Colonic mucosa (tissue), 4 donors: ENCODE measurements around the gene DNAJC19. TPM values are rescaled to one million over a fixed set of nuclear protein-coding genes. Genes with fewer than 3 reads are reported as not detected.

Experiments used
- DNase-seq: peaks from one replicate; pipeline ENCODE4 v3.0.0-alpha.2; 2020
- H3K27ac ChIP-seq: fragments of 200-600 bp; one replicate; pipeline ENCODE4 v1.8.0; 2021
- H3K27me3 ChIP-seq: fragments of 200-600 bp; one replicate; pipeline ENCODE4 v1.8.0; 2021
- H3K36me3 ChIP-seq: fragments of 200-600 bp; one replicate; pipeline ENCODE4 v1.8.0; 2021
- H3K4me1 ChIP-seq: fragments of 200-600 bp; one replicate; pipeline ENCODE4 v1.8.0; 2021; ENCODE audit warnings: mild to moderate bottlenecking
- H3K4me3 ChIP-seq: fragments of 200-600 bp; one replicate; pipeline ENCODE4 v1.8.0; 2021
- H3K9ac ChIP-seq, 2 donors: one replicate each; pipeline ENCODE4 v1.7.0; 2013; ENCODE audit warnings: control low read depth in 2 of 2, low read depth in 2 of 2, low read length in 2 of 2
- H3K9me3 ChIP-seq: fragments of 200-600 bp; one replicate; pipeline ENCODE4 v1.8.0; 2021
- intact Hi-C: fragments of 100-400 bp; cut with DNase I; formaldehyde crosslinking; loops from one replicate; pipeline ENCODE4 v1.14.1; 2022
- total RNA-seq, 2 donors: library from RNA; stranded (reverse); fragmentation: NEBNext Ultra II Directional in 1 of 2; extraction: Animal tissue kit (Norgen Biotek cat#: 25700) in 1 of 2; gene quantifications; one replicate each; pipeline ENCODE4 v1.2.1, GENCODE V29; 2021
- TF ChIP-seq, protein P1 (sequence below): fragments of 200-600 bp; IDR thresholded peaks from one replicate; pipeline ENCODE4 v1.8.0; 2022; ENCODE audit warnings: antibody characterized with exemption, mild to moderate bottlenecking
- donor health status: healthy.
- donor health status: DM: no; HTN: no; CAD: no.
- donor health status: DM: no; HTN: no; CAD: no.

Gene DNAJC19
- total RNA-seq, 2 donors from 2014 or later: 38.0 to 46.7 TPM

DNA sequence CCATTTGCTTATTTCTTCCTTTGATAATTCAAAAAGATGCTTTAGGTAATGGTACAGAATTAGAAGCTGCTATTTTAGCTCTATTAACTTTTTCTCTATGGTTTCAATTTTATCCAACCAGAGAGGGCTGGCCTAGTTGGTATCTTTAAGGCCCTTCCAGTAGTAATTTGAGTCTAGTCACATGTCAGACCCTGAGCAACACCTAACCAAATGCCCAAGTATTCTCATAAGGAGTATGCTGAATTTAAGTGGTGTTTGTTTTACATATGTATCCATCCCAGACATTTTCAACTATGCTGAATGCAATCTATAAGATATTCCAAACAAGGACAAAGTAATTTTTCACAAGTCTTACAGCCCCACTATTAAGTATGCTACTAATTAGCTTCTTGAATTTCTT lies 9.6 kb downstream of the DNAJC19 start:
- H3K36me3 ChIP-seq: no peaks in the 10 kb centered on the region
- no peak overlapping the region for H3K9ac ChIP-seq
- no peak overlapping the region for H3K4me3 ChIP-seq
- DNase-seq: no peak
- intact Hi-C loops: no loop called here
- H3K27ac ChIP-seq: no peak overlapping the region
- H3K27me3 ChIP-seq: no peaks in the 10 kb centered on the region
- H3K4me1 ChIP-seq: no peaks in the 10 kb centered on the region
- TF ChIP-seq, protein P1, sequence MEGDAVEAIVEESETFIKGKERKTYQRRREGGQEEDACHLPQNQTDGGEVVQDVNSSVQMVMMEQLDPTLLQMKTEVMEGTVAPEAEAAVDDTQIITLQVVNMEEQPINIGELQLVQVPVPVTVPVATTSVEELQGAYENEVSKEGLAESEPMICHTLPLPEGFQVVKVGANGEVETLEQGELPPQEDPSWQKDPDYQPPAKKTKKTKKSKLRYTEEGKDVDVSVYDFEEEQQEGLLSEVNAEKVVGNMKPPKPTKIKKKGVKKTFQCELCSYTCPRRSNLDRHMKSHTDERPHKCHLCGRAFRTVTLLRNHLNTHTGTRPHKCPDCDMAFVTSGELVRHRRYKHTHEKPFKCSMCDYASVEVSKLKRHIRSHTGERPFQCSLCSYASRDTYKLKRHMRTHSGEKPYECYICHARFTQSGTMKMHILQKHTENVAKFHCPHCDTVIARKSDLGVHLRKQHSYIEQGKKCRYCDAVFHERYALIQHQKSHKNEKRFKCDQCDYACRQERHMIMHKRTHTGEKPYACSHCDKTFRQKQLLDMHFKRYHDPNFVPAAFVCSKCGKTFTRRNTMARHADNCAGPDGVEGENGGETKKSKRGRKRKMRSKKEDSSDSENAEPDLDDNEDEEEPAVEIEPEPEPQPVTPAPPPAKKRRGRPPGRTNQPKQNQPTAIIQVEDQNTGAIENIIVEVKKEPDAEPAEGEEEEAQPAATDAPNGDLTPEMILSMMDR: no peak
- H3K9me3 ChIP-seq: no peaks in the 10 kb centered on the region

DNA sequence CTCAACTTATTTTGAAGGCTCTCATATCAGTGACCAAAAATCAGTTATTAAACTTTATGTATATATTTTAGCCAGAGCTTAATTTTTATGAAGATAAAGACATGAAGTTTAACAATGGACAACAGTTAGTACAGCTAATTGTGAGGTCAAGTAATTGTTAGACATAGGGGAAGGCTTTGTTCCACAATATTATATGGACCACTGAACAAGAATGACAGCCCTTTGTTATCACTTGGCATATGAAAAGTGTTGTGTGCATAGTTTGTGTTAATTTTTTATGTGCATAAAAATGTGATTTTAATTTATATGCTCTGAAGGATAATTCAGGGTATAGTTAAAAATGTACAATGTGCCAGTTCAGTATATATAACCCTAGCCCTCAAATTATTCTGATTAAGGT lies 12.0 kb downstream of the DNAJC19 start:
- no peak for DNase-seq
- Histone ChIP-seq H3K36me3 (no peaks in the 10 kb centered on the region), H3K4me1 (no peaks in the 10 kb centered on the region), H3K9ac (no peak overlapping the region), H3K27me3 (no peaks in the 10 kb centered on the region), H3K4me3 (no peak overlapping the region), H3K27ac (no peak overlapping the region), H3K9me3 (no peaks in the 10 kb centered on the region)
- intact Hi-C loops: no loop called here
- TF ChIP-seq, protein P1: no peak

DNA sequence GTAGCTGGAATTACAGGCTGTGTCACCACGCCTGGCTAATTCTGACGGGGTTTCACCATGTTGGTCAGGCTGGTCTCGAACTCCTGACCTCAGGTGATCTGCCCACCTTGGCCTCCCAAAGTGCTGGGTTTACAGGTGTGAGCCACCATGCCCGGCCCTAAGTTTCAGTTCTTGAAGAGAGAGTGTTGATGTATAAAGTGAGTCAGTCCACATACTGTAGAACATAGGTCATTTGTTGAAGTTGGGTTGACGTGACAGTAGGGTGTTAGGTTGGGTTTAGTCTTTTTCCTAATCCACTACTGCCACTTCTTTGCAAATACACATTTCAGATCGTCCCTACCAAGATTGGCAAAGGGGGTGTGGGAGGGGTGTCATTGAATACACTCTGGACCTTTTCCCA lies 15.2 kb downstream of the DNAJC19 start:
- peaks cover 7% of the 10 kb centered on the region for H3K36me3 ChIP-seq
- intact Hi-C loops: no loop called here
- H3K9ac ChIP-seq: no peak overlapping the region
- H3K4me3 ChIP-seq: no peak overlapping the region
- TF ChIP-seq, protein P1: no peak
- no peaks in the 10 kb centered on the region for H3K4me1 ChIP-seq
- H3K27ac ChIP-seq: no peak overlapping the region
- H3K27me3 ChIP-seq: no peaks in the 10 kb centered on the region
- H3K9me3 ChIP-seq: no peaks in the 10 kb centered on the region
- no peak for DNase-seq

DNA sequence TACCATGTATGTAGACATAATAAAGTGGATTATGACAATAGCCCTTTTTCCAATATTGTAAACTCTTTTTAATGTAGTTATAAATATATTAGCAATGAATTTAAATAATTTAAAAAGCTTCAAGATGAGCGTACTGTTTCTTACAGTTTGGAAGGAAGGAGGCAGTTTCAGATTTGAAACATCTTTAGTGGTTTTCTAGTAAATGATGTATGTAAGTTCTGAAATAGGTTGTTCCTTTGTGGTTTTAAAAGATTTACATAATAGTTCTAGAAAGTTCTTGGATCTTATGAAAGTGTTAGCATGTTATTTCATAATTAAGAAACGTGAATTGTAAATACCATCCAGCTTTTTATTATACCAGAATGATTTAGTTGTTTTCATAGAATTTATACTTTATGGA lies 16.0 kb downstream of the DNAJC19 start:
- Histone ChIP-seq H3K4me1 (no peaks in the 10 kb centered on the region), H3K9me3 (no peaks in the 10 kb centered on the region), H3K9ac (no peak overlapping the region), H3K27me3 (no peaks in the 10 kb centered on the region), H3K4me3 (no peak overlapping the region), H3K27ac (no peak overlapping the region), H3K36me3 (peaks cover 9% of the 10 kb centered on the region)
- intact Hi-C loops: no loop called here
- TF ChIP-seq, protein P1: no peak
- no peak for DNase-seq

DNA sequence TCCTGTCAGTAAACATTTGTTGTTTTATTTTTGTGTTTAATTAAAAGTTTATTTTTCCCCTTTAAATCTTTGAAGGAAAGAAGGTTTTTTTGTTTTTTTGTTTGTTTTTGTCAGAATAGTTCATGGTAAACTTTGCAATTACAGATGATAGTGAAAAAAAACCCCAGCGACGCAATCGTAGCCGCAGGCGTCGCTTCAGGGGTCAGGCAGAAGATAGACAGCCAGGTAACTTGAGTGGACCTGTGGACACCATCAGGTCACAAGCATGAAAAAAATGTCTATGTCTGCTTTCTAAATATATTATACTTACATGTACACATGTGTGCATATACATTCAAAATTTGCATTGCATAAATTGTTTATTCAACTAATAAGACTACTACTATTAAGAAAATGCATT lies 18.6 kb downstream of the DNAJC19 start:
- H3K4me1 ChIP-seq: no peaks in the 10 kb centered on the region
- H3K27me3 ChIP-seq: no peaks in the 10 kb centered on the region
- intact Hi-C loops: no loop called here
- TF ChIP-seq, protein P1: no peak
- no peak for DNase-seq
- no peak overlapping the region for H3K4me3 ChIP-seq
- H3K9me3 ChIP-seq: no peaks in the 10 kb centered on the region
- no peak overlapping the region for H3K27ac ChIP-seq
- peaks cover 9% of the 10 kb centered on the region for H3K36me3 ChIP-seq
- H3K9ac ChIP-seq: no peak overlapping the region

DNA sequence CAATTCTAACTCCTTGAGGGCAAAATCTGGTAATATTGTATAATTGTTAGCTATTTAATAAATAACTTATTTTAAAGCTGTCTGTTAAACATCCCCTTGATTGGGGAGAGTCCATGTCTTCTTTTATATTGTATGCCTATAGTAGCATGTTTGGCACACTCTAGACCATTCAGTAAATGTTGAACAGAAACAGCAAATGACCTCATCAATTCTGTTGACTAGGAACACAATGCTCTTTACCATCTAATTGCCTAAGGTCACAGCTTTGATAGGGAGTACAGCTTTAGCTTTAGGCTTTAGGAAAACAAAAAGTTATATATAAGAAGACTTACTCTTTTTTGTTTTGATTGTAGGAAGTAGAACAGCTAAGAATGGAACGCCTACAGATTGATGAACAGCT lies 27.0 kb downstream of the DNAJC19 start:
- Histone ChIP-seq H3K9me3 (no peaks in the 10 kb centered on the region), H3K9ac (no peak overlapping the region), H3K27me3 (no peaks in the 10 kb centered on the region), H3K27ac (no peak overlapping the region), H3K4me1 (no peaks in the 10 kb centered on the region), H3K36me3 (no peaks in the 10 kb centered on the region), H3K4me3 (no peak overlapping the region)
- intact Hi-C loops: no loop called here
- TF ChIP-seq, protein P1: no peak
- DNase-seq: no peak
